ENCODE measurements around the gene SCRN3. TPM values are rescaled to one million over a fixed set of nuclear protein-coding genes. Genes with fewer than 3 reads are reported as not detected.
A peak's percentile ranks its signal among the peaks of the same experiment; 100 is the strongest.
"Not testable (repeated sequence)": the region's sequence is repeated elsewhere in the genome, so short reads cannot be mapped to it uniquely, and the experiment has no call there.

SCRN3 gene
- total RNA-seq, 2 donors from 2014 or later = 19.1 to 20.7 TPM

GRCh38 chr2:174395969-174396630 is 570 bp downstream of the SCRN3 start:
- intact Hi-C loops (cut with DNase I) = no loop called here
- peaks cover 3% of the 10 kb centered on the region for H3K36me3 ChIP-seq
- H3K27ac ChIP-seq = peak overlapping the region; percentile 77
- peak overlapping the region; percentile 82 for H3K4me3 ChIP-seq
- peak overlapping the region; percentile 64 to 82 for H3K9ac ChIP-seq (ENCODE audit: low read depth in 2 of 2, low read length in 2 of 2)
- H3K4me1 ChIP-seq = peaks cover 5% of the 10 kb centered on the region
- no peaks in the 10 kb centered on the region for H3K27me3 ChIP-seq
- H3K9me3 ChIP-seq = no peaks in the 10 kb centered on the region
- peak; percentile 25 for DNase-seq
- no peak for TF ChIP-seq CTCF (IDR thresholded peaks at IDR 0.05)

GRCh38 chr2:174397773-174398172 is 2.2 kb downstream of the SCRN3 start:
- Histone ChIP-seq H3K9me3 (no peaks in the 10 kb centered on the region), H3K36me3 (peaks cover 3% of the 10 kb centered on the region), H3K9ac (ENCODE audit: low read depth in 2 of 2, low read length in 2 of 2) (no peak overlapping the region), H3K4me1 (peaks cover 5% of the 10 kb centered on the region), H3K27me3 (no peaks in the 10 kb centered on the region), H3K4me3 (no peak overlapping the region), H3K27ac (no peak overlapping the region)
- no peak for TF ChIP-seq CTCF (IDR thresholded peaks at IDR 0.05)
- intact Hi-C loops (cut with DNase I) = no loop called here
- DNase-seq = no peak

- Histone ChIP-seq H3K4me1 (no peaks in the 10 kb centered on the region), H3K27me3 (no peaks in the 10 kb centered on the region), H3K9me3 (no peaks in the 10 kb centered on the region), H3K4me3 (no peak overlapping the region), H3K9ac (ENCODE audit: low read depth in 2 of 2, low read length in 2 of 2) (no peak overlapping the region), H3K27ac (no peak overlapping the region), H3K36me3 (peaks cover 3% of the 10 kb centered on the region)
- TF ChIP-seq CTCF (IDR thresholded peaks at IDR 0.05) = no peak
- no peak for DNase-seq
- intact Hi-C loops (cut with DNase I) = no loop called here
These were observed 3.6 kb downstream of the SCRN3 start for GRCh38 chr2:174399171-174399570.

GRCh38 chr2:174400853-174401252 is 5.3 kb downstream of the SCRN3 start:
- intact Hi-C loops (cut with DNase I) = no loop called here
- Histone ChIP-seq H3K4me1 (no peaks in the 10 kb centered on the region), H3K9me3 (no peaks in the 10 kb centered on the region), H3K9ac (ENCODE audit: low read depth in 2 of 2, low read length in 2 of 2) (no peak overlapping the region), H3K36me3 (peaks cover 3% of the 10 kb centered on the region), H3K27me3 (no peaks in the 10 kb centered on the region), H3K27ac (no peak overlapping the region), H3K4me3 (no peak overlapping the region)
- no peak for TF ChIP-seq CTCF (IDR thresholded peaks at IDR 0.05)
- DNase-seq = no peak

- Histone ChIP-seq H3K27me3 (no peaks in the 10 kb centered on the region), H3K9ac (ENCODE audit: low read depth in 2 of 2, low read length in 2 of 2) (no peak overlapping the region), H3K36me3 (peaks cover 3% of the 10 kb centered on the region), H3K9me3 (no peaks in the 10 kb centered on the region), H3K27ac (no peak overlapping the region), H3K4me1 (no peaks in the 10 kb centered on the region), H3K4me3 (no peak overlapping the region)
- intact Hi-C loops (cut with DNase I) = no loop called here
- no peak for DNase-seq
- TF ChIP-seq CTCF (IDR thresholded peaks at IDR 0.05) = no peak
These were observed 8.1 kb downstream of the SCRN3 start for GRCh38 chr2:174403628-174404027.

- intact Hi-C loops (cut with DNase I); H3K27ac ChIP-seq; H3K4me1 ChIP-seq; H3K9me3 ChIP-seq; DNase-seq; H3K9ac ChIP-seq (ENCODE audit: low read depth in 2 of 2, low read length in 2 of 2); H3K27me3 ChIP-seq; H3K36me3 ChIP-seq; H3K4me3 ChIP-seq: not testable (repeated sequence)
These were observed 14.5 kb downstream of the SCRN3 start for GRCh38 chr2:174410039-174410438.

Measured in colonic mucosa (tissue), 4 donors.